Heart right ventricle (tissue), 16 donors: ENCODE measurements around the gene TRERF1. TPM values are rescaled to one million over a fixed set of nuclear protein-coding genes. Genes with fewer than 3 reads are reported as not detected.

Experiments used
- ATAC-seq, 8 donors: fragments of 200-7000 bp; cut with Tn5 transposase; one replicate each; pipeline ENCODE4 v1.9.1; 2020; ENCODE audit warnings: mild to moderate bottlenecking in 8 of 8, moderate library complexity in 8 of 8, moderate number of reproducible peaks in 1 of 8
- DNase-seq, 2 donors: peaks; one replicate each; pipeline ENCODE4 v3.0.0-alpha.2; 2020
- H3K27ac ChIP-seq, 10 donors: fragments of 200-600 bp; sonication (generic) in 2 of 10; one replicate each; pipeline versions ENCODE4 v1.5.0 to v1.8.0; 2020 to 2022; ENCODE audit warnings: mild to moderate bottlenecking in 3 of 10
- H3K27me3 ChIP-seq, 7 donors: fragments of 200-600 bp; one replicate each; pipeline ENCODE4 v1.8.0; 2021 to 2022; ENCODE audit warnings: mild to moderate bottlenecking in 2 of 7
- H3K36me3 ChIP-seq, 9 donors: fragments of 200-600 bp; sonication (generic) in 1 of 9; one replicate each; pipeline versions ENCODE4 v1.5.0 to v1.8.0; 2020 to 2022; ENCODE audit warnings: mild to moderate bottlenecking in 2 of 9
- H3K4me1 ChIP-seq, 9 donors: fragments of 200-600 bp; sonication (generic) in 1 of 9; one replicate each; pipeline versions ENCODE4 v1.5.0 to v1.8.0; 2020 to 2022; ENCODE audit warnings: mild to moderate bottlenecking in 4 of 9
- H3K4me3 ChIP-seq, 10 donors: fragments of 200-600 bp; sonication (generic) in 2 of 10; one replicate each; pipeline versions ENCODE4 v1.5.0 to v1.8.0; 2020 to 2022; ENCODE audit warnings: mild to moderate bottlenecking in 7 of 10, moderate library complexity in 2 of 10
- H3K9me3 ChIP-seq, 11 donors: fragments of 200-600 bp in 10 of 11; sonication (generic) in 2 of 11; one replicate each; pipeline versions ENCODE4 v1.5.0 to v1.8.0; 2013 to 2022; ENCODE audit warnings: mild to moderate bottlenecking in 2 of 11, control low read depth in 1 of 11, moderate library complexity in 1 of 11
- CTCF ChIP-seq, 9 donors: fragments of 200-600 bp; sonication (generic) in 2 of 9; IDR thresholded peaks; one replicate each; pipeline versions ENCODE4 v1.5.0 to v1.8.0; 2021 to 2022; ENCODE audit warnings: antibody characterized with exemption in 9 of 9, mild to moderate bottlenecking in 5 of 9, moderate library complexity in 1 of 9
- WGBS, 2 donors: extraction: QIAGEN DNeasy Blood & Tissue Kit; methylation state at CpG; one replicate each; pipeline ENCODE4 v1.1.7; 2013; ENCODE audit warnings: inconsistent platforms in 1 of 2; 5-methylcytosine and 5-hydroxymethylcytosine counted together
- intact Hi-C, 10 donors: fragments of 100-400 bp; cut with DNase I; formaldehyde crosslinking; loops; one replicate each; pipeline versions ENCODE4 v1.11.1 to v1.14.2; 2022
- polyA plus RNA-seq, 2 donors: library from polyadenylated mRNA; stranded (reverse); fragments of 200-250 nt; gene quantifications; one replicate each; pipeline ENCODE4 v1.2.3, GENCODE V29; 2013
- total RNA-seq, 10 donors: library from RNA; stranded (reverse); fragmentation: NEBNext Ultra II Directional in 3 of 10; extraction: Animal tissue kit (Norgen Biotek cat#: 25700) in 3 of 10; gene quantifications; one replicate each; pipeline versions ENCODE4 v1.2.1 to v1.2.4, GENCODE V29; 2021 to 2023
- donor health status: Arrhythmogenic right ventricular cardiomyopathy.
- donor health status: ischemic (EF 13 %, LVEDD 7.1; RV severe dilation, severe dysfunction).
- donor health status: healthy with polysubstance abuse.
- donor health status: DM: no; HTN: yes; CAD: no.
- donor health status: DM: no; HTN: no; CAD: no.
- donor health status: ischemic (EF 25% LVEDD 6.9; RV normal size, moderate dysfunction).
- donor health status: ischemic (EF 25% LVEDD 5.7; RV mildly dilated, moderate dysfunction).
- donor health status: healthy.
- donor health status: DM: yes; HTN: yes; CAD: no.
- donor health status: Ischemic cardiomyopathy.
- donor health status: ischemic (EF 35%, LVEDD 5.7; RV mildly dilated, moderate dysfunction).
- donor health status: nonischemic (EF 11% LVEDD 7.7; RV severe dilation, severe dysfunction).
- donor health status: DM: yes; HTN: yes; CAD: no.
- donor health status: PGD.
- donor health status: ischemic (EF 29% LVEDD 5.4; RV normal size, mild dysfunction).
- donor health status: nonischemic (EF 23%, LVEDD 6.1; RV moderate dilation, normal function).

The TRERF1 gene
- total and polyA plus RNA-seq, 12 donors, result 0.75 to 2.8 (median 1.6) TPM

GRCh38 chr6:42411406-42411805 lies 40.3 kb downstream of the TRERF1 start:
- intact Hi-C loops, result no loop called here
- Histone ChIP-seq H3K9me3 (no peaks in the 10 kb centered on the region), H3K27ac (peak overlapping the region in 3 of 10 donors; percentile 25 to 46 (median 38)), H3K27me3 (no peaks in the 10 kb centered on the region), H3K4me3 (no peak overlapping the region), H3K36me3 (no peaks in the 10 kb centered on the region), H3K4me1 (peaks cover under 1 to 42% (median 9%) of the 10 kb centered on the region in 9 donors)
- peak in 4 of 8 donors; percentile 22 to 49 (median 30) for ATAC-seq
- no peak for DNase-seq
- WGBS, 2 donors, result 56 to 75% methylated on average over 6 of the region's 6 CpGs
- TF ChIP-seq CTCF (IDR thresholded peaks at IDR 0.05), result no peak

GRCh38 chr6:42410861-42411260 lies 40.9 kb downstream of the TRERF1 start:
- ATAC-seq, result peak in 1 of 8 donors; percentile 12
- no peaks in the 10 kb centered on the region for H3K27me3 ChIP-seq
- intact Hi-C loops, result no loop called here
- no peaks in the 10 kb centered on the region for H3K36me3 ChIP-seq
- no peak for DNase-seq
- peak overlapping the region in 3 of 10 donors; percentile 25 to 46 (median 38) for H3K27ac ChIP-seq
- no peaks in the 10 kb centered on the region for H3K9me3 ChIP-seq
- no peak for TF ChIP-seq CTCF (IDR thresholded peaks at IDR 0.05)
- no peak overlapping the region for H3K4me3 ChIP-seq
- WGBS, 2 donors, result 53 to 70% methylated on average over 1 of the region's 1 CpG
- peaks cover 3 to 48% (median 14%) of the 10 kb centered on the region in 9 donors for H3K4me1 ChIP-seq

GRCh38 chr6:42409581-42409980 lies 42.1 kb downstream of the TRERF1 start:
- 75 to 83% methylated on average over 2 of the region's 2 CpGs for WGBS, 2 donors
- H3K27me3 ChIP-seq, result no peaks in the 10 kb centered on the region
- intact Hi-C loops, result loop anchor here in 1 of 10 donors (5.0 kb wide), 1 partner anchor 43 kb away; the partner anchor contains the start of gene TRERF1
- H3K27ac ChIP-seq, result no peak overlapping the region
- no peak overlapping the region for H3K4me3 ChIP-seq
- ATAC-seq (no peak), DNase-seq (no peak)
- no peak for TF ChIP-seq CTCF (IDR thresholded peaks at IDR 0.05)
- H3K36me3 ChIP-seq, result no peaks in the 10 kb centered on the region
- H3K4me1 ChIP-seq, result peaks cover 3 to 60% (median 25%) of the 10 kb centered on the region in 9 donors
- no peaks in the 10 kb centered on the region for H3K9me3 ChIP-seq

- intact Hi-C loops, result loop anchor here in 2 of 10 donors (2.0 to 5.0 kb wide), 2 partner anchors 45 kb away; partner anchors contain the start of gene TRERF1 (in 1 of the 2)
Observed at GRCh38 chr6:42407379-42407778, 44.3 kb downstream of the TRERF1 start.

More at GRCh38 chr6:42407379-42407778, 44.3 kb downstream of the TRERF1 start:
- no peaks in the 10 kb centered on the region for H3K27me3 ChIP-seq
- H3K27ac ChIP-seq, result peak overlapping the region in 7 of 10 donors; percentile 26 to 74 (median 51)
- H3K36me3 ChIP-seq, result no peaks in the 10 kb centered on the region
- peaks cover 3 to 80% (median 41%) of the 10 kb centered on the region in 9 donors for H3K4me1 ChIP-seq
- H3K4me3 ChIP-seq, result no peak overlapping the region
- no peak for TF ChIP-seq CTCF (IDR thresholded peaks at IDR 0.05)
- ATAC-seq (peak in 5 of 8 donors; percentile 40 to 65 (median 60)), DNase-seq (no peak)
- no peaks in the 10 kb centered on the region for H3K9me3 ChIP-seq
- 74 to 75% methylated on average over 8 of the region's 8 CpGs for WGBS, 2 donors
